Hematopoietic multipotent progenitor cell treated with erythropoietin and hydrocortisone succinate and interleukin-3 and kit ligand, for 17 days (in vitro differentiated cells): ENCODE measurements around the gene ANKHD1.

Source experiments
- DNase-seq: peaks from one replicate; pipeline ENCODE4 v3.0.0-alpha.2; 2015; ENCODE audit warnings: low spot score

Gene ANKHD1

GRCh38 chr5:140371356-140372151 is 30.1 kb upstream of the ANKHD1 start:
- no peak for DNase-seq

- peak; percentile 71 for DNase-seq
Observed at GRCh38 chr5:140372971-140373487, 28.6 kb upstream of the ANKHD1 start.

- no peak for DNase-seq
Observed at GRCh38 chr5:140381351-140381750, 20.3 kb upstream of the ANKHD1 start.

DNA sequence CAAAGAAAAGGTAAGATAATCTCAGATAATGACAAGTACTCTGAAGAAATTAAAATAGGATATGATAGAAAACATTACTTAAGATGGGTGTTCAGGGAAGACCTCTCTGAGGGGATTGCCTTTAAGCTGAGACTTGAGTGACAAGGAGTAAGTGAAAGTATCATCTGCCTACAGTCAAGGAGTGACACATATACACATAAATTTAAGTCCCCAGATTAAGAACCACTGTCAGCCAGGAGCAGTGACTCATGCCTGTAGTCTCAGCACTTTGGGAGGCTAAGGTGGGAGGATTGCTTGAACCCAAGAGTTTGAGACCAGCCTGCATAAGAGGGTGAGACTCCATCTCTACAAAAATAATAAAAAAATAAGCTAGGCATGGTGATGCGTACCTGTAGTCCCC is 19.7 kb upstream of the ANKHD1 start:
- no peak for DNase-seq

- DNase-seq = no peak
Observed at GRCh38 chr5:140382866-140383265, 18.8 kb upstream of the ANKHD1 start.

- DNase-seq = no peak
Observed at GRCh38 chr5:140383300-140383699, 18.3 kb upstream of the ANKHD1 start.

DNA sequence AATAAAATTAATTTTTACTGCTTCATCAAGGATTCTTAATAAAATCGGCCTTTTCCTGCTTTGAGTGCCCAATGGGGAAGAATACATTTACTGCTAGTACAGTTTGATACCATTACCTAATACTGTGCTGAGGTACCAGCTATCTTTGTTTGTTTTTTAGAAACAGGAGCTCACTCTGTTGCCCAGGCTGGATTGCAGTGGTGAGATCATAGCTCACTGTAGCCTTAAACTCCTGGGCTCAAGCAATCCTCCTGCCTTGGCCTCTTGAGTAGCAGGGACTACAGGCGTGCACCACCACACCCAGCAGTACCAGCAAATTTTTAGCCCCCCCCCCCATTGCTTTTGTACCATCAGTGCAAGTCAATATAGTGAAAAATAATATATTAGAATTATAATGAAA is 13.6 kb upstream of the ANKHD1 start:
- DNase-seq = no peak

- no peak for DNase-seq
Observed at GRCh38 chr5:140391312-140391711, 10.3 kb upstream of the ANKHD1 start.

DNA sequence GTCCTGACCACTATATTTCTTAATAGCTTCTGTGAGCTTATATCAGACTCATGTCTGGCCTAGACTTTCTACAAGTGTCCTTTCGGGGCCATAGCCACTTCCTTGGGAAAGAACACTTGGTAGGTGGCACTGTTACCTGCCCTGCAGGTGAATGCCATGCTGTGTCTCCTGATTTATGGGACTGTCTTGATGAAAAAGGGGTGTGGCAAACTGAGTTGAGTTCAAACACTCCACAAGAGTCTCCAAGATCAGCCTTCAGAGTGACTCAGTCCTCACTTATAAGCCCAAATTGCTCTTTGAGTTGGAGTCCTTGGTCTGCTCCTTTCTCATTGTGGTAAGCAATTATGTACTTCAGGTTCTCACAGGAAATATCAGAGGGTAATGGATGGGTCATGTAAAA is 9.9 kb upstream of the ANKHD1 start:
- DNase-seq = no peak

- no peak for DNase-seq
Observed at GRCh38 chr5:140393738-140394137, 7.9 kb upstream of the ANKHD1 start.

- no peak for DNase-seq
Observed at GRCh38 chr5:140398379-140398811, 3.2 kb upstream of the ANKHD1 start.

DNA sequence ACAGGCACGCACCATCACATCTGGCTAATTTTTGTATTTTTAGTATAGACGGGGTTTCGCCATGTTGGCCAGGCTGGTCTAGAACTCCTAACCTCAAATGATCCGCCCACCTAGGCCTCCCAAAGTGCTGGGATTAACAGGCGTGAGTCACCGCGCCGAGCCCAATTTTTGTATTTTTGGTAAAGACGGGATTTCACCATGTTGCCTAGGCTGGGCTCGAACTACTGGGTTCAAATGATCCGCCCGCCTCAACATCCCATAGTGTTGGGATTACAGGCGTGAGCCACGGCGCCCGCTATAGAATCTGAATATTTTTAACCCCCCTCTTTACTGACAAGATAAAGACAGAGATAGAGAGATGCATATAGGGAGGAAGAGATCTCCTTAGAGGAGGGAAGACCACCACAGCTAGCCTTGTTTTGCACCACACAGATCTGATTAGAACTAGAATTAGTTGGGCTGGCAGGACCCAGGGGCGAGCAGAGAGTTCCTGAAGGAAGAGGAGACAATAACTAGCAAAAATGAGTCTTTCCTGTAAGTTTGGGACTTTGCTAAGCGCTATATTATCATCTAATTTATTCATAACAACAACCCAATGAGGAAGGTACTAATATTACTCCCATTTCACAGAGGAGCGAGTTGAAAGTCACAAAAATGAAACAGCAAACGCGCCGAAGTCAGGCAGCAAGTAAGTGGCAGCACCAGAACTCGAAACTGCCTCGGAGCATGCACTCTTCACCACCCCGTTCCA is 1.5 kb upstream of the ANKHD1 start:
- DNase-seq = no peak

DNA sequence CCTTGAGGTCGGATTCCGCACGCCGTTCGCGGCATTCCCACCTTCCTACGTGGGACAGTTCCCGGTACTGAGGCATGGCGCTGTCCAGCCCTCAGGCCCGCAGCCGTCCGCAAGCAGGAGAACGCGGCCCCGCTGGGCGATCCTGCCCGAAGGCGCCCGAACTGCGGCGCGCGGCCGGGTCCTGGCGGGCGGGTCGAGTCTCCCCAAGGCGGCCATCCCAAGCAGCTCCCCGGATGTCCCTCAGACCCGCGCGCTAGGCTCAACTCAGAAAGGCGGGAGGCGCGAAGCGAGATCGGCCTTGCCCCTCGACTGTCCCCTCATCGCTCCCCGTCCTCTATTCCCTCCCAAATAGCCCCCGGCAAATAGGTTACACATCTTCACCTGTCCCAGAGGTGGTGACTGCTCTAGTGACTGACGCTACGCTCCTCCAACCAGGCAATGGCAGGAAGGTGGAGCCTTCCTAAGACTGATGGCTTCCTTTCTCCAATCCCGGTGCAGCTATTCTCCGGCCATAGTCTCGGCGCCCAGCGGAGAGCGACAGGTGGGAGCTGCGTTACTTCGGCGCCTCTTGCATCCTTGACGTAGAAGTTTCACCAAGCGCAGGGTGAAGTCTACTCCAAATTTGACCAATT is 787 bp upstream of the ANKHD1 start:
- DNase-seq = peak; percentile 93

GRCh38 chr5:140402258-140403074 is 833 bp downstream of the ANKHD1 start:
- peak; percentile 64 for DNase-seq

DNA sequence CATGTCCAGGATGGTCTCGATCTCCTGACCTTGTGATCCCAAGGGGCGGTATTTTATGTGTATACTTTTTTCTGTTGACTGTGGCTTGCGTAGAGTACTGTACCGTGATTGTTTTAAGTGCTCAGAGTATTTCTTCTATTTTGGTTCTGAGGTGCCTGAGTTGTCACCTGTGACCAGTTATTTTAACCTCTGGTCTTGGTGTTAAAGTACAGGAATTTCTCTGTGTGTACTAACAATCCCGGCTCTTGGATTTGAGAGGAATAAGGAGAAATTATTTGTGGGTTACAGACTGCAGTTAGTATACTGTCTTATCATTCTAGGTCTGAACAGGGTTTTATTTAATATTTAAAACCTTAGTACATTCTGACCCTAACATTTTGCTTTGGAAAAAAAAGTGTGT is 2.0 kb downstream of the ANKHD1 start:
- DNase-seq = no peak

- DNase-seq = peak; percentile 13
Observed at GRCh38 chr5:140408750-140409241, 7.2 kb downstream of the ANKHD1 start.

GRCh38 chr5:140413230-140413629 is 11.6 kb downstream of the ANKHD1 start:
- DNase-seq = no peak

DNA sequence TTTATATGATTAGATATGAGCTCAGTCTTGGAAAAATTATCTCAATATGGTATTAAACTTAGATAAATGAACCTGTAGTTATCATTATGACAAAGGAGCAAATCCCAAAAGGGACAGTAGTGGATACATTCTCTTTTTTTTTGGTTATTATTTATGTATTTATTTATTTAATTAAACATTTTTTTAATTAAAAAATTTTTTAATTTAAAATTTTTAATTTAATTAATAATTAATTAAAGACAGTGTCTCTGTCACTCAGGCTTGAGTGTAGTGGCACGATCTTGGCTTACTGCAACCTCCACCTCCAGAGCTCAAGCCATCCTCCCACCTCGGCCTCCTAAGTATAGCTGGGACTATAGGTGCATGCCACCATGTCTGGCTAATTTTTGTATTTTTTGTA is 15.6 kb downstream of the ANKHD1 start:
- no peak for DNase-seq

DNA sequence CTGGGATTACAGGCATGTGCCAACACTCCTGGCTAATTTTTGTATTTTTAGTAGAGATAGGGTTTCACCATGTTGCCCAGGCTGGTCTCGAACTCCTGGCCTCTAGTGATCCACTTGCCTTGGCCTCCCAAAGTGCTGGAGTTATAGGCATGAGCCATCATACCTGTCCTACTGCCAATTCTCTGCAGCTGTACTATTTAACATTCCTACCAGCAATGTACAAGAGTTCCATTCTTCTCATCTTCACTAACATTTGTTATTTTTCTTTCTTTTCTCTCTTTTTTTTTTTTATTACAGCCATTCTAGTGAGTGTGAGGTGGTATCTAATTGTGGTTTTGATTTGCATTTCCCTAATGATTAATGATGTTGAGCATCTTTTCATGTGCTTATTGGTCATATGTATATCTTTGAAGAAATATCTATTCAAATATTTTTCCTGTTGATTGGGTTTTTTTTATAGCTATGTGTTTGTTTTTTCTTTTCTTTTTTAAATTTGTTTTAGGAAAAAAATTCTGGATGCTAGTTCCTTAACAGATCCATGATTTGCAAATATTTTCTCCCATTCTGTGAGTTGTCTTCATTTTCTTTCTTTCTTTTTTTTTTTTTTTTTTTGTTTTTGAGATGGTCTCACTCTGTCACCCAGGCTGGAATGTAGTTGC is 17.4 kb downstream of the ANKHD1 start:
- DNase-seq = no peak

- DNase-seq = peak; percentile 4
Observed at GRCh38 chr5:140420226-140420570, 18.6 kb downstream of the ANKHD1 start.

GRCh38 chr5:140420665-140421361 is 19.2 kb downstream of the ANKHD1 start:
- DNase-seq = no peak
